NCI-H774 (cell line): ENCODE measurements around the gene MYPN.
"Not testable (repeated sequence)": the region's sequence is repeated elsewhere in the genome, so short reads cannot be mapped to it uniquely, and the experiment has no call there.

Source experiments
- DNase-seq: peaks from one replicate; lab custom pipeline; 2025; lab: John Stamatoyannopoulos, UW

Gene MYPN

DNA sequence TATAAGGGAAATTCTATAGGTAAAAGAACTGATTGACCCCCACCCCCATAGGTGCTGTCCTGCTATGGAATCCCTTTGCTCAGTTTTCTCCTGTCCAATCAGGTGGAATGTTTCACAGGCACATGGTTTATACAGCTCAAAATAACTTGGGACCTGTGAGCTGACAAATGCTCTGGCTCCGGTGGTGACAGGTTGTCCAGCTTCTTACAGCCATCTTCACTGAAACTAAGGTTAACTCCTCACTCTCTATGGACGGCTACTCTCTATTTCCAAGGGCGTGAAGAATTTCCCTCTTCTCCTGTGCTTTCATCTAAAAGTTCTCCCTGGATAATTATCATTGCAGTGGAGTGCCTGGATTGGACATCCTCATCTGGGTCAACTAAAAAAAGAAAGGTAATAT, at the start of gene MYPN:
MYPN (plus strand) TSS at position 158 of the 400 bp plus-strand sequence. CDS start 11,951 bp downstream, outside the sequence.
- DNase-seq = no peak

DNA sequence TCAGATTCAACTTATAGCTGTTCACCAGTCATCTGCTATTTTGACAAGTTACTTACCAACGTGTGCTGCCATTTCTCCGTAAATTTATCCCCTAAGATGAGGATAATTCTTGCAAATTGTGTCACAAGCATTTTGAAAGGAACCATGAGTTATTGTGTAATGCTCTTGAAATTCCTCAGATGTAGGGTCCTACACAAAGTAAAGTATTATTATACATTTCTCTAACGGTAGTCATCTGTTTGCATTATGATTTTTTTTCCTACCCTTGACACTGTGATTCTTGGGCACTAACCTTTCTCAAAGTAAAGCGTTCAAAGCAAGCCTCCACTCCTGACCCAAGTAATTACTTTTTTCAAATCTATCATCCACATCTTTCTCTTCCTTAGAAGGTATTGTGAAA, 42.3 kb upstream of the MYPN start:
- DNase-seq = no peak

- no peak for DNase-seq
These were observed 41.8 kb upstream of the MYPN start for GRCh38 chr10:68067508-68067907.

- DNase-seq = no peak
These were observed 35.7 kb upstream of the MYPN start for GRCh38 chr10:68073631-68074030.

- no peak for DNase-seq
These were observed 35.1 kb upstream of the MYPN start for GRCh38 chr10:68074031-68074774.

- DNase-seq = peak; percentile 90
These were observed 34.3 kb upstream of the MYPN start, which contains the start of gene HERC4 for GRCh38 chr10:68074775-68075549. Gene HERC4, minus strand, starts transcription at chr10:68075283. Its CDS starts 2,175 bp downstream, at chr10:68073108.

DNA sequence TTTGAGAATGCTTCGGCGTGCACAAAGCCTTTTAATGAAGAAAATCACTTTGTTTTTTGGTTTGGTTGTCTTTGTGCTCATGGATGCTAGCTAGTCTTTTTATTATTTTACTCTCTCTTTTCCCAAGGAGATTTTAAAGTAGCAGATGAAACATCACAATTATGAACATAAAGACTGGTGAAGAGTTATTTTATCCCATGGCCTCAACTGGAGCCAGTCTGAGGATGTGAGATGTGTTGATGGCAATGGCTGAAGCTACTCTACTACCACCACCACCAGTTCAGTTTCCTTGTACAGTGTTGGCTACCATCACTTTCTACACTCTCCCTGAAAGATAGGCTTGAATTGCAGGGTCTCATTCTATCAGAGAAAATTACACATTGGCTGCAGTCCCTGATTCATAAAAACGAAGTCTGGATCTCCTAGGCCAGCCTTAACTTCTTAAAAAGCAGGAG, 33.7 kb upstream of the MYPN start:
- no peak for DNase-seq

DNA sequence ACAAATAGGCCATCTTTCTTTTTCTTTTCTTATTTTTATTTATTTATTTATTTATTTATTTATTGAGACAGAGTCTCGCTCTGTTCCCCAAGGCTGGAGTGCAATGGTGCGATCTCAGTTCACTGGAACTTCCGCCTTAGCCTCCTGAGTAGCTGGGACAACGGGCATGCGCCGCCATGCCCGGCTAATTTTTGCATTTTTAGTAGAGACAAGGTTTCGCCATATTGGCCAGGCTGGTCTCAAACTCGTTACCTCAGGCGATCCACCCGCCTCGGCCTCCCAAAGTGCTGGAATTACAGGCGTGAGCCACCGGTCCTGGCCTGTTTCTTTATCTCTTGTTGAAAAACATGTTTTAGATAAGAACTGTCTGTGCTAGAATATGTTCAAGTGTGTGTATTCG, 33.2 kb upstream of the MYPN start:
- not testable (repeated sequence) for DNase-seq

- no peak for DNase-seq
These were observed 32.3 kb upstream of the MYPN start for GRCh38 chr10:68077026-68077425.

GRCh38 chr10:68079434-68079833, 29.9 kb upstream of the MYPN start:
- no peak for DNase-seq

DNA sequence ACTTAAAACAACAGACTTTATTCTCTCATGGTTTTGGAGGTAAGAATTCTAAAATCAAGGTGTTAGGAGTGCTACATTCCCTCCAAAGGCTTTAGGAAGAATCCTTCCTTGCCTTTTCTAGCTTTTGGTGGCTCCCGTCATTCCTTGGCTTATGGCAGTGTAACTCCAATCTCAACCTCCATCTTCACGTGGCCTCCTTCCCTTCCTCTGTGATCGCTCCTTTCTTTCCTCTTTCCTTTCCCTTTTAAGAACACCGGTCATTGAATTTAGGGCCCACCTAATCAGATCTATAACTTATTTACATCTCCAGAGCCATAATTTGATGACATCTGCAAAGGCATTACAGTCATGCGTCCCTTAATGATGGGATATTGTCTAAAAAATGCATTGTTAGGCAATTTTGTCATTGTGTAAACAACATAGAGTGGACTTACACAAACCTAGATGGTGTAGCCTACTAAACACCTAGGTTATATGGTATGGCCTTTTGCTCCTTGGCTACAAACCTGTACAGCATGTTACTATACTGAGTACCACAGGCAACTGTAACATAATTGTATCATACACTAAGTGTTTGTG, 28.3 kb upstream of the MYPN start:
- no peak for DNase-seq

GRCh38 chr10:68081916-68082315, 27.4 kb upstream of the MYPN start:
- no peak for DNase-seq

DNA sequence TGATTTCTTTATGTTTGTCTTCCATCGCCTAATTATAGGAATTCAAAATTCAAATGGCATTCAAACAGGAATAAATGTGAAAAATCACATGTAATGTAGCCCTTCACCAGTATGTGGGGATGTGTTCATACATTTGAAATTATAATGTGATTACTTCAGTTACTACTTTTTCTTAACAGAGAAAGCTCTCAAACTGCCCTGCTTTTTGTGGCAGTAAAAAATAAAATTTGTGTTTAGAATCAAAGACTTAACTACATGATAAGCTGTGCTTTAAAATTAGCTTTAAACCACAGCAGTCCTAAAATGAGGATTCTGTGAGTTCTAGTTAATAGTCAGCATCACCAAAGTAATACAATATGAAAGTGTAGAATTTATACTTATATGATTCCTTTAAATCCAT, 26.4 kb upstream of the MYPN start:
- DNase-seq = no peak

DNA sequence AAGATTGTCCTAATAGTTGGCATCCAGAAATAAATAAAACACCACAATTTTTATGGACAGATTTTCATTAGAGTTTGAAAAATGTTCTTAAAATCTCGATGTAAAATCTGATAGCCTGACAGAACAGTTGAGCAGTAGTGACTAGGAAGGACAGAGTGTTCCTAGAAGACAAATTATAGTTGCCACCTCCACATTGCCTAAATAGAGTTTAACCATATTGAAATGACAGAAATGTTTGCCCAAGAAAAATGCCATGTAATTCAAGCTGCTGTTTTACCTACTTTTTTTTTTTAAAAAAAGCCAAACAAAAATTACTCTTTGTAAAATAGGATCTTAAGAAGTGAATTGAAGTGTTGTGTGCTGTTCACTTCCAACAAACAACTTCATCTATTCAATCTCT, 25.3 kb upstream of the MYPN start:
- no peak for DNase-seq

GRCh38 chr10:68084469-68084868, 24.8 kb upstream of the MYPN start:
- no peak for DNase-seq

GRCh38 chr10:68086011-68086410, 23.3 kb upstream of the MYPN start:
- no peak for DNase-seq

DNA sequence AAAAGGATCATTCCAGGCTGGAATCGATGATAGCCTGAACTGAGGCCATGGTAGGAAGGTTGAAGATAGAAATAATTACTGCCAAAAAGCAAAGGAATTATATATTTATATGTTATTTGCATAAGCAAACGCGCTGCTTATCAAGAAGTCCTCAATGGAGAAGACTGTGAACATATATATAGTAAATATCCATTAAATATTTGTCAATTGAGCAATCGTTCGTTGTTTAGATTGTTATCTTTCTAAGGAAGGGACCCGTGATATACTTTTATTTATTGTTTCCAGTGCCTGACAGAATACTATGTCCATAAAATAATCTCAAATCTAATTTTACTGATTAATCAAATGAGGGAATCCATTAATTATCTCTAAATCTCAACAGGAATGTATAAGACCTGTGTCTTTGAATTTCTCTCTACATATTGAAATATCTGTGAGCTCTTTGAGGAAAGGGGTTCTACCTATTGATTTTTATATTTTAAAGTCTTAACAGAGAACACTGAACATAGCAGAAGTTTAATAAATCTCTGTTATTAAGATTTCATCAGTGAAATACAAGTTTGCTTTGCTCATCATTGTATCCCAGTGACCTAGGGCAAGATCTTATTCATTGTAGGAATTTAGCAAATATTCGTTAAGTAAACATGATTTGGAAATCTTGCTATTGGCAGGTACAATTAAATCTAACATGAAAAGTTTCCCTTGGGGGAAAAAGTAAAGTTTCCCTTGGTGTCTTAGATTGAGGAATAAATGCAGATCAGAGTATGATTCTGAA, 22.2 kb upstream of the MYPN start:
- no peak for DNase-seq

GRCh38 chr10:68087685-68088401, 21.4 kb upstream of the MYPN start:
- no peak for DNase-seq

- no peak for DNase-seq
These were observed 20.5 kb upstream of the MYPN start for GRCh38 chr10:68088740-68089139.

DNA sequence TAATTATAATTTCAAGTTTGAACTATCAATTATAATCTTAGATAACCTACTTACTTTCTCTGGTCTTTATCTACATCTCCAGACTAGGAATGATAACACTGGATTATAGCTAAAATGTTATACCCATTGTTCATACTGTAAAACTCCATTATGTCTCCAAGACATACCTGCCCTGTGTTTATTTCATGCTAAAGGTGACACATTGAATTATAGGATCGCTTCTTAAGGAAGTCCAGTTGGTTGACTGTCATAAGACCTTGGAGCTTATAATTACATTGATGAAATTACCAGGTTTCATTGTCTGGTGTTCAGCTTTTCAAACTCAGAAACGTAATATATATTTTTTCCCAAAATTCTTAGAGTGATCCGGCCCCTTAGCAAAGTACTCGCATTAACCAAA, 18.7 kb upstream of the MYPN start:
- DNase-seq = no peak

GRCh38 chr10:68092512-68092911, 16.8 kb upstream of the MYPN start:
- no peak for DNase-seq
